ENCODE measurements around the gene PLCG1. TPM values are rescaled to one million over a fixed set of nuclear protein-coding genes. Genes with fewer than 3 reads are reported as not detected.
"Not testable (repeated sequence)": the region's sequence is repeated elsewhere in the genome, so short reads cannot be mapped to it uniquely, and the experiment has no call there.

The PLCG1 gene
- total RNA-seq (2014; rRNA removed; shearing (Covaris generic); ENCODE audit: low replicate concordance) = 37.6 and 80.0 TPM in 2 replicates

DNA sequence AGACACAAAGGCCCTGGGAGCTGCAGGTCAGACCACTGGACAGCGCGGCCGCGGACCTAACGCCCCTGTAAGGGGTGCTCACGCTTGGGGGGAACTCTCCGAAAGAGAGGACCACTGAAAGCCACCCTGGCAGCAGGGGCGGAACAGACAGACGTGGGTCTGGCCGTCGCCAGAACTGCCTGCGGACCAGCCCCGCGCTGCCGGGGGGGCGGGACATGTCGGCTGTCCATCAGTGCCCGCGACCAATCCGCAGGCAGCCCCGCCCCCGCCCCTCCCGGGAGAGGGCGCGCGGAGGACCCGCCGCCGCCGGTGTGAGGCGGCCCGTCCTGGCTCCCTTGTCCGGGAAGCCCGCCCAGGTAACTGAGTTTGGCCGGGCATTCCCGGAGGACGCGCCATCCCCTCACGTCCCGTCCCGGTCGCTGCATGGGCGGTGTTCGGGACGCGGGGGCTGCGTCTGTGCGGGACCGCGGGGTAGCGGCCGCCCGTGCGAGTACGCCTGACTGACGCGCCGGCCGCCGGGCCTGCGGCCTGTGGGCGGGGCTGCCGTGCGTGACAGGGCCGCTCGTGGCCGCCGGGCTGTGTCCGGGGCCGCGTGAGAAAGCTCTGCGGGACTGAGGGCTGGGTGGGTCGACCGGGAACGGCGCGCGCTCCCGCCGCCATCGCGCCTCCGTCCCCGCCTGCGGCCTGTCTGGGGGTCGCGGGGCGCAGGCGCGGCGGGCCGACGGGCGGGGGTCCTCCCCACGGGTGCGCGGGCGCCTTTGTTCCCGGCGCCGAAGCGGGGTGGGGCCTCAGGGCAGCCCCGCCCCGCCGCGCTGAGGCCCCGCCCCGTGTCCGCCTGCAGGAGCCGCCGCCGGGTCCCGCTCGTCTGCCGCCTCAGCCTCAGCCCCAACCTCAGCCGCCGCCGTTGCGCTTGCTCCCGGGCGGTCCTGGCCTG, at the start of gene PLCG1:
TSS of gene PLCG1 (plus strand) at position 864 of the 934 bp plus-strand sequence. CDS start 99 bp downstream, outside the sequence.
- DNase-seq (ENCODE audit: low read depth) = peak; percentile 91
- in situ Hi-C loops (cut with HindIII; ENCODE audit: low pct_unique_long_range_greater_than_20kb, low sequenced_read_pairs) = no loop called here

DNA sequence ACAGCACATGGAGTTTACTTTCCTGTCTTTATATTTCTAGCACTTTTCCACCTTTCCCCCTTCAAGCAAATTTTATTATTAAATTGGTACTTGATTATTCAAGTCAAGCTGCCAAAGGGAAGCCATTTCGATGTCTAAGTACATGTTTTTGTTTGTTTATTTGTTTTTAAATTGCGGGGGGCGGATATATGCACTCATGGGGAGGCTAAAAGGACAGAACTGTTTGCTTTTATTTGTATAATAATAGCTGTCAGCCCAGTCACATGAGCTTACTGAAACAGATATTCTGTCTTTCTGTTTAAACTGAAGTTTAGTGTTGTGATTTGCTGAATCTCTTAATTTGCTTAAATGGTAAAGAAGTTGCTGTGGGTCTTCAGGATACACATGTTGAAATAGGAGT, 49.6 kb upstream of the PLCG1 start:
- in situ Hi-C loops (cut with HindIII; ENCODE audit: low pct_unique_long_range_greater_than_20kb, low sequenced_read_pairs) = no loop called here

DNA sequence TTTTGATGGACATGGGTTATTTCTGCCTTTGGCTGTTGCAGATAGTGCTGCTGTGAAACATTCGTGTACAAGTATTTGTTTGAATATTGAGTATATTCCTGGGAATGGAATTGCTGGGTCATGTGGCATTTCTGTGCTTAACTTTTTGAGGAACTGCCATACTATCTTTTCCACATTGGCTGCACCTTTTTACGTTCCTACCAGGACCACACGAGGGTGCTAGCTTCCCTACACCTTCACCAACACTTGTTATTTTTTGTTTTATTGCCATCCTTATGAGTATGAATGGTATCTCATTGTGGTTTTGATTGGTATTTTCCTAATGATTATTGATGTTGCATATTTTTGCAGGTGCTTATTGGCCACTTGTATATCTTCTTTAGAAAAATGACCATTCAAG, 47.8 kb upstream of the PLCG1 start:
- no peak for DNase-seq (ENCODE audit: low read depth)
- in situ Hi-C loops (cut with HindIII; ENCODE audit: low pct_unique_long_range_greater_than_20kb, low sequenced_read_pairs) = no loop called here

More for the DNA sequence above, 49.6 kb upstream of the PLCG1 start:
- DNase-seq (ENCODE audit: low read depth) = no peak

DNA sequence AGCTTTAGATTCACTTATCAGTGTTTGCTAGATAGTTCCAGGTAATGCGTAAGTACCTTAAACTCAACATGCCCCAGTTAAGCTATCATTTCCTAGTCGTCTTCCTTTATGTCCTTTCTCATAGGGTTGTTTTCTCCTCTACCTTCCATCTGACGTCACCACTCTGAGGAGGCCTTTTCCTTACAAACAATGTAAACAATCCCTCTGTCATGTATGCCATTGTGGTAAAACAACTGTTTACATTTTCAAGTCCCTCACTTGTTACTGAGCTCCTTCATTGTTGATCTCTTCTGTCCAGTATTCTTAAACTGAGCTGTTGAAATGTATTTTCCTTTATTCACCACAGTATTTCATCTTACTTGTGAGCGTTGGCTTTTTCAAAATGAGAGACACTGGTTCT, 45.4 kb upstream of the PLCG1 start:
- DNase-seq (ENCODE audit: low read depth) = no peak
- in situ Hi-C loops (cut with HindIII; ENCODE audit: low pct_unique_long_range_greater_than_20kb, low sequenced_read_pairs) = no loop called here

DNA sequence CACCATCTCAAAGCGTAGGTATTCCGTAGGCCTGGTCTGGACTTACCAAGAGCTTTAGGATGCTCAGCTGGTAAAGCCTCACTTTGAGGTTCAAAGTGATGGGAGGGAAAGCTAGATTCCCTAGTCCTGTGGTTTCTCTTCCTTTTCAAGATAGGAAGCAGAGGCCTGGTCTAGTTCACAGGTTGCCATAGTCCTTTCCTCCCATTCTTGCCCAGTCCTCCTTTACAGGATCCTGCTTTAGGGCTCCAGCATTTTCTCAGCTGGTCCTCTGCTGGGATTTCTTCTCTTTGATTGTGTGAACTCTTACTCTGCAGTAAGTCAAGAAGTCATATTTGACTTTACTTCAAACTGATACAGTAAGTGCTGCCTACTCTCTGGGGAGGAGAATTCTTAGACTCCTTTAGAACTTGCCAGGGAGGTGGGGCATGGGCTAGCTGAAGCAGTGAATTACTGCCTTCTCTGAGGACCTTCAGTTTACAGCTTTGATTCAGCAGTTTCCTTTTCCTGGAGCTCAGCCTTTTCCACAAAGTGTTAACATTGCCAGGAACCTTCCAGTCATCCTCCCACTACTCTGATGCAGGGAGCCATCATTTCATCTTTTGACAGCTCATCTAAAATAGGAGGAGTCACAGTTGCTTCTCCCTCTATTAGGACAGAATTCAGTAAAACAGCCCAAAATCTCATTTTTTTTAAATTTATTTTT, 42.8 kb upstream of the PLCG1 start:
- no peak for DNase-seq (ENCODE audit: low read depth)
- in situ Hi-C loops (cut with HindIII; ENCODE audit: low pct_unique_long_range_greater_than_20kb, low sequenced_read_pairs) = no loop called here

DNA sequence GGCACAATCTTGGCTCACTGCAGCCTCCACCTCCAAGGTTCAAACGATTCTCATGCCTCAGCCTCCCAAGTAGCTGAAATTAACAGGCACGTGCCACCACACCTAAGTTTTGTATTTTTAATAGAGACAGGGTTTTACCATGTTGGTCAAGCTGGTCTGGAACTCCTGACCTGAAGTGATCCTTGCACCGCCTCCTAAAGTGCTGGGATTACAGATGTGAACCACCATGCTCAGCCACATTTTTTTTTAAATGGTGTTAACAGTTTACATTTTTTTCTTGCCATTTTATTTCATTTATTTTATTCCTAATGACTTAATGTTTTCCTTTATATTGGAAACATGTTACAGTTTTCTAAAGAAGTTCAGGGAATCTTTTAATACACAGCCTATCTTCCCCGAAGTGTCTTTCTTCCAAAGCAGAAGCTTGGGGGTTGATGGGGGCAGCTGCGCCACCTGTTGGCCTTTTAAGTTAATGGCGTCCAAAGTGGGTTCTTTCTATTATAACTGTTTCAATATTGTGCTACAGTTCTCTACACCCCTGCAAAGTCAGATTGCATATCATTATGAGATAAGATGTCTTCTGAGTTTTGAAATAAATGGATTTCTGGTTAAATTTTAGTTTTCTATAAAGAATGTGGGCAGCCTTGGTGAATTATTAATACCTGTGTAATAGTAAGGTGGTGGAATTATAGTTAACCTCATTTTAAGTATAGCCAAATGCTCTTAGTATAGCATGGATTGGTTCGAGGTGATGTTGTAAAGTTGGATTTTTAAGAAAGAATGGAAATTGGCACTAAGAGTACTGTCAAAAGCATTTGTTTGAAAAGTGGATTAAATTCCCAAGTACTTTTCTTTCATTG, 42.0 kb upstream of the PLCG1 start:
- in situ Hi-C loops (cut with HindIII; ENCODE audit: low pct_unique_long_range_greater_than_20kb, low sequenced_read_pairs) = no loop called here
- DNase-seq (ENCODE audit: low read depth) = peak; percentile 49

DNA sequence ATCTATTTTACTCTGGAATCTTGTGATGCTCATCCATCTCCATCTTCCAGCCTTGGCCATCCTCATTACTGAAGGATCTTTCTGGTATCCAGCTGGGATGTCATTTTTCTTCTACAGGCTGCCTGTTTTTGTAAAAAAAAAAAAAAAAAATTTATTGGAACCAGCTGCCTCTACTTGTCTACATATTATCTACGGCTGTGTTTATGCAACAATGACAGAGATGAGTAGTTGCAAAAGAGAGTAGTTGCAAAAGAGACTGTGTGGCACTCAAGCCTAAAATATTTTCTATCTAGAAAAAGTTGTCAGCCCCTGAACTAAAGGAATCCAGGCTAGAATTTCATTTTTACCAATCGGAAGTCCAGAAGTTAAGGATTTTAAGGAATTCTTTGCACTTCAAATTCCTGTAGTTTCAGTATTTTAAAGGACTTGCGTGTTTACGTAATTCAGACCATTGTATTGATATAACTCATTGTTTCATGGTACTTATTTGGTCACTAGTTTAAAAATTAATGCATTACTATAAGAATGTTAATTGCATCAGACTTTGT, 38.6 kb upstream of the PLCG1 start:
- in situ Hi-C loops (cut with HindIII; ENCODE audit: low pct_unique_long_range_greater_than_20kb, low sequenced_read_pairs) = no loop called here
- DNase-seq (ENCODE audit: low read depth) = no peak

DNA sequence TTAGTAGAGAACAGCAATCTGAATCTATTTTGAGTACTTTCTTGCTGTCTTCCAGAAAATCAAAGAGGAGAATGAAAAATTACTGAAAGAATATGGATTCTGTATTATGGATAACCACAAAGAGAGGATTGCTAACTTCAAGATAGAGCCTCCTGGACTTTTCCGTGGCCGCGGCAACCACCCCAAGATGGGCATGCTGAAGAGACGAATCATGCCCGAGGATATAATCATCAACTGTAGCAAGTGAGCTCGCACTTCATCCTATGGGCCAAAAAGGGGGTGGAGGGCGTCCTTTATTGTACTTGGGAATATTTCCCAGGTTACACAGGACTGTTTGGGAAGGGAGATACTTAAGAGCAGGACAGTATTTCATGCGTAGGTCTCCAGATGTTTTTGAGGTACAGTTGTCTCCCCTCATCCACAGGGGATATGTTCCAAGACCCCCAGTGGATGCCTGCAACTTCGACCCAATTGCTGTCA, 37.3 kb upstream of the PLCG1 start:
- no peak for DNase-seq (ENCODE audit: low read depth)
- in situ Hi-C loops (cut with HindIII; ENCODE audit: low pct_unique_long_range_greater_than_20kb, low sequenced_read_pairs) = no loop called here

DNA sequence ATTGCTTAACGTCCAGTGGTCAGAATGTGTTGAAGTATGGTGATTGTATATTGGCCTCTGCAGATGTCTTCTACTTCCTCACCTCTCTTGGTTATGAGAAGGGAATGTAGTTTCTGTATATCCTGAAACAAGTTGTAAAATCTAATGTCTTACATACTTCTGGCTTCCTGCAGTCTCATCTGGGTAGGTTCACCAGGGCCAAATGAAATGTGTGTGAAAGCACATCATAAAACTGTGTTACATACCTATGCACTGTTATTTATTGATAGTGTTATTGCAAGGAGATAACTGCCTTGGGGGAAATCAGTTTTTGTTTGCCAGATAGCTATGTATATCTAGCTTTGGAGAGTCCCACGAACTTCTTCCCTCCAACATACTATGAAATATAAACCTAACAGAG, 35.7 kb upstream of the PLCG1 start:
- DNase-seq (ENCODE audit: low read depth) = no peak
- in situ Hi-C loops (cut with HindIII; ENCODE audit: low pct_unique_long_range_greater_than_20kb, low sequenced_read_pairs) = no loop called here

DNA sequence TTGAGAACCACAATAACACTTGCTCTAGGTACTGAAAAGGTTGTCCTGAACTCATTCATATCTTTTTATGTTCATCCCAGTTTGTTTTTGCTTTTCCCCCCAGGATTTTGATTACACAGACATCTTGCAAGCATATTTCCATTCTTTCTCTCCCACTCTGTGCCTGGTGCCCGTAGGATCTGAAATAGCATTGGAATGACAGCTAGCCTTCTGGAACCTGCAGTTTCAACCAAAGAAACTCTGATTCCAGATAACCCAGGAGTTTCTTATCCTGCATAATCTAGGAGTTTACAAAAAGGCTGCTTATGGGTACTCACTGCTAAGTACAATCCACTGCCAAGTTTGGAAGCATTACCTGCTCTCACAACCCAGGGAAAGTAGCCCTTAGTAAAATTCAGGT, 28.8 kb upstream of the PLCG1 start:
- in situ Hi-C loops (cut with HindIII; ENCODE audit: low pct_unique_long_range_greater_than_20kb, low sequenced_read_pairs) = no loop called here

DNA sequence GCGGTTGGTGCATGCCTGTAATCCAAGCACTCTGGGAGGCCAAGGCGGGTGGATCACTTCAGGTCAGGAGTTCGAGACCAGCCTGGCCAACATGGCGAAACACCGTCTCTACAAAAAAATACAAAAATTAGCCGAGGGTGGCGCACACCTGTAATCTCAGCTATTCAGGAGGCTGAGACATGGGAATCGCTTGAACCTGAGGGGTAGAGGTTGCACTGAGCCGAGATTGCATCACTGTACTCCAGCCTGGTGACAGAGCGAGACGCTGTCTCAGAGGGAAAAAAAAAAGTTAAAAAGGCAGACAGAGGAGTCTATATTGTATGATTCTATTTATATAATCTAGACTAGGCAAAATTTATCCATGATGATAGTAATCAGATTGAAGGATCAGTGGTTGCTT, 27.3 kb upstream of the PLCG1 start:
- no peak for DNase-seq (ENCODE audit: low read depth)
- in situ Hi-C loops (cut with HindIII; ENCODE audit: low pct_unique_long_range_greater_than_20kb, low sequenced_read_pairs) = no loop called here

More for the DNA sequence above, 28.8 kb upstream of the PLCG1 start:
- DNase-seq (ENCODE audit: low read depth) = no peak

DNA sequence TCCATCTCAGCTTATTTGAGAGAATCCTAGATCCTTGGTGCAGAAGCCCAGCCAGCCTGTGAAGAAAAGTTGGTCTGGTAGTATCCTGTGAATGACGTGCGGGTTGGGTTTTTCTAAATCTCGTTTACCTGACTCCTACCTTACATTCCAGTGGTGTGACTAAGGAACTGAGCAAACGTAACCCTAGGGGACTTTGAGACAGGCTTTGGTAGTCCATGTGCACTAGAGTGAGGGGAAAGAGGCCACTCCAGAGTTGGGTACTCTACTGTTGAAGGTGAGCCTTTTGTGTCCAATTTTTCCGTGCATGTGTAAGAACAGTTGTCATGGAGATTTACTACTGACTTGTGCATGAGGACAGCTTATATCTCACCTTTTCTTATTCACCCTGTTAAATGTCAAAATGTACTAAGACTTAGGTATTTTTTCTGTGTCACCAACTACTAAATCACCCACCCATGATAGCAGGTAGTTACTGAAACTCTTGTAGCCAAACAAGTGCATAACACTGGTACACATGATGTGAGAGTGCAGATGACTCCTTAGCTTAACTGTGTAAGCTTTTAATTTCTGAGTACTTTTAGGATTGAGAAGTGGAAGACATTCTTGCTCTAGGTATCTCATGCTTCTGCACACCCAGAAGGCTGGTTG, 26.3 kb upstream of the PLCG1 start:
- no peak for DNase-seq (ENCODE audit: low read depth)

DNA sequence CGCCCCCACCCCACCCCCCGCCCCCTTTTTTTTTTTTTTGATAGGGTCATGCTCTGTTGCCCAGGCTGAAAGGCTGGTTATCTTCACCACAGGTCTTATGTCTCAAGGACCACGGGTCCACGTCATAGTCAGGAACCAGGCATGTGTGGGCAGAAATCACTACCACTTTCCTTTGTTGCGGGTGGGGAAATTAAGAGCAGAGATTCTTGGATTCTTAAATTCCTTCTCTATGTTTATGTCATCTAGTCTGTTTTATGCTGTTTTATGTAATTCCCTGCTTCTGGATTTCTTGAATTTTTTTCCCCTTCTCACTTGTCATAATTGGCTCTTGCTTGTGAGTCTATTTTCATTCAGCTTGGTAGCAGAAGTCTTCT, 25.8 kb upstream of the PLCG1 start:
- in situ Hi-C loops (cut with HindIII; ENCODE audit: low pct_unique_long_range_greater_than_20kb, low sequenced_read_pairs) = no loop called here
- DNase-seq (ENCODE audit: low read depth) = no peak

More for the DNA sequence above, 26.3 kb upstream of the PLCG1 start:
- in situ Hi-C loops (cut with HindIII; ENCODE audit: low pct_unique_long_range_greater_than_20kb, low sequenced_read_pairs) = no loop called here

DNA sequence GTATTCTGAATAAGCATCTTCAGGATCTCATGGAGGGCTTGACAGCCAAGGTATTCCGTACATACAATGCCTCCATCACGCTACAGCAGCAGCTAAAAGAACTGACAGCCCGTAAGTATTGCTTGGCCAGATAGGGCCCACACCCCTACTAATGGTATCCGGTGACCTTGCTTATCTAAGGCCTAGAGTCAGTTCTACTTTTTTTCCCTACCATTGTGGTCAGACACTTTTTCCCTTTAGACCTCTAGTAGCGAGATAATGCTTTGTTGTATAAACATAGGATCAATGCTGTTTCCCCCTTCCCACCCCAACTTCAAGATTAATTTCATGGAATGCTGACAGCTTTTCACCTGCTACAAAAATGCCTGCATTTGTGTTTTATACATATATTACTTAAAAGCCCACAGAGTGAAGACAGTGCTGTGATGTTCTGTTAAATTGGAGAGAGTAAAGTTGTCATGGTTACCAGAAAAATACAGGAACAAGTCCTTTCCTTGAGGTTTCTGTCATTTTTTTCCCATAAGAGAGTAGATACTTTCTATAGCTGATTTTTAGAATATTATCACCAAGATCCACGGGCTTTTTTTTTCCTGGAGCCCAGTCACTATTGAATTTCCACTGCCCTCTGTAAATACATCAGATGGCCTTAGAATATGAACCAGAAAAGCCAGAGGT, 20.9 kb upstream of the PLCG1 start:
- in situ Hi-C loops (cut with HindIII; ENCODE audit: low pct_unique_long_range_greater_than_20kb, low sequenced_read_pairs) = no loop called here
- DNase-seq (ENCODE audit: low read depth) = no peak

DNA sequence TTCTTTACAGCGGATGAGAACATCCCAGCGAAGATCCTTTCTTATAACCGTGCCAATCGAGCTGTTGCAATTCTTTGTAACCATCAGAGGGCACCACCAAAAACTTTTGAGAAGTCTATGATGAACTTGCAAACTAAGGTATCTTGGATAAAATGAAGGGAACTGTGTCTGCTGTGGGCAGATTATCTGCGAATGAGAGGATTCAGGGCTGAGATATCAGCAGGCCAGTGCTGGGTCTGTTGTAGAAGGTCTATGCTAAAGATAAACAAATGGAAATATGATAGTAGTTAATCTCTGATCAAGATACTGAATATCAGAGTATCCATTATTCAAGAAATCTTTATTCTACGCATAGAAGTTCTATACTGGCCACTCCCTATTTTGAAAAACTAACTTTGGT, 19.2 kb upstream of the PLCG1 start:
- DNase-seq (ENCODE audit: low read depth); in situ Hi-C loops (cut with HindIII; ENCODE audit: low pct_unique_long_range_greater_than_20kb, low sequenced_read_pairs): not testable (repeated sequence)

DNA sequence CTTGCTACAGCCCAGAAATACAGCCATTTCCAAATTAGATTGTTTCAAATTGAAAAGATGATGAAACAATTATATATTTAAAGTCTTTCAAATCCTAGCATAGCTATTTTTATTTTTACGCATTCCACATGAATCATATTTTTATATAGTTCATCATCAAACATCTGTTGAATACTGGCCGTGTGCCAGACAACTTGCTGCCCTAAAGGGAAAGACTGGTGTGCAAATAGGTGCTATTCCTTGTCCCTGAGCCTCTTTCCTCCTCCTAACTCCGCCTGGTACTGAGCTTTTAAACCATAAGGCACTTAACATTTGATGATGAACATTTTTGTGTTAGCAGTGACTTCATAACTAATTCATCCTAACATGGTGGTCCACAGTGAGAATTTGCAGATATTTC, 18.7 kb upstream of the PLCG1 start:
- in situ Hi-C loops (cut with HindIII; ENCODE audit: low pct_unique_long_range_greater_than_20kb, low sequenced_read_pairs) = no loop called here
- DNase-seq (ENCODE audit: low read depth) = no peak

Data from Caki2 (cell line).